GM18873 (cell line): ENCODE measurements around the gene AOPEP.

Source experiments
- ATAC-seq: cut with Tn5 transposase; IDR thresholded peaks from one replicate; pipeline ENCODE4 v1.9.1; 2021; ENCODE audit warnings: mild to moderate bottlenecking, moderate library complexity, moderate number of reproducible peaks; ENCODE audit not compliant: unreplicated experiment, low FRiP score

The AOPEP gene

DNA sequence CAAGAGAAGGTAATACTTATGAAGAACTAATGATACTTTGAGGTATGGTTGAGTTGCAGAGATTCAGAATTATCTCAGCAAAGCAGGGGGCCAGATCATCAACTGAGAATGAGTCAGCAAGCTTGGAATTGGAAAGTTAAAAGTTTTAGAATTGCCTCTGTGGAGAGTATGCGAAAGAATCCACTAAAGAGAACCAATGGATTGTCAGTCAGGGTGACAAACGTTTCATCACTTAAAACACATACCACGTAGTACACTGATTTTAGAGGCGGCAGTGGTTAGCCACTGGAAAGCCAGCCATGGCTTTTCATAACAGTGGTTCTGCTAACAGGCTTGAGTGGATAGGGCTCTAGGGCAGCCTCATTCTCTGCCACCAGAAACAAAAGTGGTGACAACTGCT lies 30.7 kb downstream of the AOPEP start:
- no peak for ATAC-seq

DNA sequence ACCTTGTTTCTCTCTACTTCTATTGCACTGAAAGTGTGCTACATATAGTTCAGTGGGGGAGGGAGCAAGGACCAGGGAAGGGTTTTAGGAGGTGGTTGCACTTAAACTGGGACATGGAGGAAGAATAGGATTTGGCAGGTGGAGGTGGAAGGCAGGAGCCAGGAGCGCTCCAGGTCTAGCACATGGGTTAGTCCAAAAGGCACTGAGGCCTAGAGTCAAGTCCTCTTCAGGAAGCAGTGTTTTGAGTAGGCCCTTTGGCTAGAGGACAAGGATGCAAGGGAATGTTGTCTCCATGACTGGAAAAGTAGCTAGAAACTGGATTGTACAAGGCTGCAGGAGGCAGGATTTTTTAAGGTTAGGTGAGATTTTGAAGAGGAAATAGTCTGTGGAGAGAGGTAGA lies 31.5 kb downstream of the AOPEP start:
- no peak for ATAC-seq

DNA sequence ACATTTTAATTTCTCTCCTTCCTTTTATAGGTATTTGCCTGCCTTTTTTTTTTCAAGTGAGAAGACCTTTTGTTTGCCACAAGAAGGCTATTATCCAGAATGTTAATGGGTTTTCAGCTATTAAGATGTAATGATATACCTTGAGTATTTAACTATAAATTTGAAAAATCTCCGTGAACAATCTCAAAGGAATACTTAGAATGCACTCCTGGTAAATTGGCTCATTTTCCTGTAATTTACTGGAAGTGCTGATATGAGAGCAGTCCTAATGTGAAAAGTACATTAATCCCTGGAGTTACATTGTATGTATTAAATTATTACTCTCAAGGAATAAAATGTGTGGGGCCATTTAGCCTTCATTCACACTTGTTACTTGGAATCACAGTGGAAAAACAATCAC lies 32.4 kb downstream of the AOPEP start:
- no peak for ATAC-seq

DNA sequence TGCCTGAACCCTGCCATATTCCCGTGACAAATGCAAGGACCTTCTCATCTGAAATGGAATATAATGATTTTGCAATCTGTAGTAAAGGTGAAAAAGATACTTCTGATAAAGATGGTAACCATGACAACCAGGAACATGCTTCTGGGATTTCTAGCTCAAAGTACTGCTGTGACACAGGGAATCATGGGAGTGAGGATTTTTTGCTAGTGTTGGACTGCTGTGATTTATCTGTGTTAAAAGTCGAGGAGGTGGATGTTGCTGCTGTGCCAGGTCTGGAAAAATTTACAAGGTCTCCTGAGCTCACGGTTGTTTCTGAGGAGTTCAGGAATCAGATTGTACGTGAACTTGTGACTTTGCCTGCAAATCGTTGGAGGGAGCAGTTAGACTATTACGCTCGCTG lies 33.5 kb downstream of the AOPEP start:
- no peak for ATAC-seq

DNA sequence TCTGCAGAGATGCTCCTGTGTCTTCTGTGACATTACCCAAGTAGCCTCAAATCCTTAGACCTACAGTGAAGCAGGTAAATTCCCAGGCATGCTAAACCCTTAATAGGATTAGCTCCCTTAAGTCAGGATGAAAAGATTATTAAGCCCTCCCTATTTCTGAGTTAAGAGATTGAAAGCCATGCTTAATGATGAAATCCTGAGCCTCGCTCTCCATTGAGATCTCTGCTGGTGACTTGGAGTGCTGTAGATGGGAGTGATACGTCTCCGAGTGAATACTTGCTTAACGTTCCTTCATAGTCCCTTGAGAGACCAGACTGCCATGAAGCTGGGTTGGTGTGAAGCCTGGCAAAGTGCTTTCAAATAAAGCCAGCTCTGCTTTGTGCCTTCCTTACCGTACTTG lies 34.2 kb downstream of the AOPEP start:
- ATAC-seq = no peak

DNA sequence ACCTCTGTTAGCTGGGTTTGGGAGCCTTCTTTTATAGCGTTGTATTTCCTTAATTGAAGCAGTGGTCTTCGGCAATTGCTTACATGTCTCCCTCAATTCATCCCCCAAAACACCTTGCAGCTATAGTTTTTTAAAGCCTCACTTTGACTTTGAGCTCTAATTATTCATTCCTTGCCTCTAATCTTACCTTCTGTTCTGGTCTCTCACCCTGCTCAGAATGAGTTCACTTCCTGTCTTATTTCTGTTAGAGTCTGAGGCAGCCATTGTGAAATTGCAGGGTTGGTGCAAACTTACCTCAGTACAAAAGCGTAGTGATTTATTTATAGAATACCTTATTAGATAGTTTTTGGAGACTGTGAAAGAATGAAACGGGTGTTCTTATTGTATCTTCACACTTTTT lies 35.0 kb downstream of the AOPEP start:
- ATAC-seq = no peak

DNA sequence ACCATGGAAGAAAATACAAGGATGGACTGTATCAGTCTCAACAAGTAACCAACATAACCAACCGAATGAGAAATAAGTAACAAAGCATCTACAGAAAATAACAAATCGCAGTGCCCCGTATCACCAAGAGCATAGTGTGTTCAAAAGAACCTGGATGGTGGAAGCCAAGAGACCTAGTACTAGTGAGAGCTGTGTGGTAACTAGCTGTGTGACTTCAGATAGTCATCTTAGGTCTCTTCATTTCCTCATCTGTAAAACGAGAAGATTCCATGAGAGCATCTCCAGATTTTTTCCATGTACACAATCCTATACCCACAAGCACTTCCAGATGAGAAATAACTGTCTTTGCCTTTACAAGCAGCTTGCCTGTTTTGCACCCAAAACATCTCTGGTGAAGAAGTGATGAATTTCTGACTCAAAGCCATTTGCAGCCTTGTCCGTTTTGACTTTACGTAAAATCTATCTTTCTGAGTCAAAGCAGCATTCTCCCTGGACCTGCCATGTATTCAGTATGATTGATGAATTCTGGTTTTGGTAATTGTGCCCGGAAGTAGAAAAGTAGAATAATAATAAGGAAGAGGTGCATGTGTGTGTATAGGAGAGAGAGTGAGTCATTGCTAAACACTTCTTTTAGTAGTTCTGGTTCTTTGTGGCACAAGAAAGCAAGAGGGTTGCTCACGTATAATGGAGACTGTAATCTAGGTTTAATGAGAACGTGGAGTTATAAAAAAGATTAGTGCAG lies 41.0 kb downstream of the AOPEP start:
- no peak for ATAC-seq

DNA sequence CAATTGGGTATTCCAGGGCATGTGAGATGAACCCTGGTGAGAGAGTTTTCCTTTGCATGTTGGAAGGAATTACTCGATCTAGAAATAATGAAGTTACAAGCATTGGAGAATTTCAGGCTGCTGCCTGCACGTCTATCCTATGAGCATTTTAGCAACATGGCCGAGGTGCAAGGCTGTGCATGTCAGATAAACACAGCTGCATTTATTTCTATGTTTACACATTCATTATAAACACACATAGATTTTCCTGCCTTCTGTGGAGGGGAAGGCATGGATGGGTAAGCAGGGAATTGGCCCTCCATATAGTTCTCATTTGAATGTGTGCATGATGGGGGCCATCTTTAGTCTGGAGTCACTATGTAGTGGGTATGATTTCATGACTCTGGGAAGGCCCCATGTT lies 42.3 kb downstream of the AOPEP start:
- ATAC-seq = no peak

DNA sequence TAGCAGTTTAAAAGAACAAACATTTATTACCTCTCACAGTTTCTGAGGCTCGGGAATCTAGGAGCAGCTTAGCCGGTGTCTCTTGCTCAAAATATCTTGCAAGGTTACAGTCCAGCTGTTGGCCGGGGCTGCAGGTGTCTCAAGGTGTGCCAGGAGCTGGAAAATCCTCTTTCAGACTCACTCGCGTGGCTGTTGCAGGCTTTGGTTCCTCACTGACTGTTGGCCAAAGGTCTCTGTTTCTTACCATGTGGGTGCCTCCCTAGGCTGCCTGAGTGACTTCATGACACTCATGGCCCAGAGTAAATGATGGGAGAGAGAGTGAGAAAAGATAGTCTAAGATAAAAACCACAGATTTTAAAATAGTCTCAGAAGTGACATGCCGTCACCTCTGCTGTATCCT lies 43.8 kb downstream of the AOPEP start:
- ATAC-seq = no peak

DNA sequence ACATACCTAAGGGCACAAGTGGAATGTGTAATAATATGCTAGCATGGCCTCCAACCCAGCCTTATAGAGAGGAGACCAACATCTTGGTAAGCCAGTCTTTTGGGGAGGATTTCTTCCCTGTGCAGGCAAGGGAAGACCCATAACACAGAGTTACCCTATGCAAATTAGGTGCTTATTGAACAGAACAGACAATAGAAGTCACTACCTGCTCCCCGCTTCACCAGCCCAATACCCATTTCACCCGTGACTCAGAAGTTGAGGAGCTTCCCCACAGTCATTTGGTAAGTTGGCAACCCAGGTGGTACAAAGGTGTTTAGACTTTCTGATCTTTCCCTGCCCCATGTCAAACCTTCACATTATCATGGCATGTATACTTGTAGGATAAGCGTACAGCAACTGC lies 44.6 kb downstream of the AOPEP start:
- ATAC-seq = no peak

DNA sequence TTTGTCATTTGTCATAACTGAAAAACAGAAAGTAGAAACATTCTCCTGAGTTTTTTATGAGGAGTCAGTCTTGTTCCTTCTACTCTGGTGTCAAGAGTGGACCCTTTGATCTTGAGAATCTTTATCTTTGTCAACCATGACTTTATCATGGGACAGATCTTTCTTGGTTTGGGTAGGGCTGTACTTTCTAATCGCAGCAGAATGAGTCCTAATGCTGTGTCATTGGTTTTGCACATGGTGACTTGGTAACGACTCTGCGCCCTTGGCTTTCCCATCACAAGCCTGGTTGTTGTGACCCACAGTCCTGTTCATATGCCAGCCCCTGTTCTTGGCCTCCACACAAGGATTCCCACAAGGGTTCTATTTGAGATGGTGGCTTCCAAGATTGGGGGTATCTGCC lies 45.6 kb downstream of the AOPEP start:
- no peak for ATAC-seq

DNA sequence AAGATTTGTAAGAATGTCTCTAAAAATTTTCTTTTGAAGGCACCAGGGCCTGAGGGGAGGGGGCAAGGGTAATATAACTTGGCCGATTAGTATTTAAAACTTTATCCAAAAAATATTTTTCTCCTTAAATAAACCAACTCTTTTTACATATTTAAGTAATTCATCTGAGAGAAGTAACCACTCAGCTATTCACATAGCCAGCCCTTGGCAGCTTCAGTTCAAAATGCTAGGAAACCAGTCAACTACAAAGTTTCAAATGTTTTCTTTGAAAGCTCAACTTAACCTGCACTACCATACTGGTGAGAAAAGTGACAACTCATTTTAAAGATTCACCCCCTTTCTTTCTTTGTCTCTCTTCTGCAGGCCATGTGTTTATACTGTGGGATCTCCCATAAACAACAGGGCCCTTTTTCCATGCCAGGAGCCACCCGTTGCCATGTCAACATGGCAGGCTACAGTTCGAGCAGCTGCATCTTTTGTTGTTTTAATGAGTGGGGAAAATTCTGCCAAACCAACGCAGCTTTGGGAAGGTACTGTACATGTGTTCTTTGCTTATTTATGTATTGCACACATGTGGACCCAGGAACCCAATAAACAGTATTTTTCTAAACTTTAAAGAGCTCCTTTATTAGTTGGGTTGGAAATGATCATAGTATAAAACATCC lies 46.3 kb downstream of the AOPEP start:
- ATAC-seq = no peak

DNA sequence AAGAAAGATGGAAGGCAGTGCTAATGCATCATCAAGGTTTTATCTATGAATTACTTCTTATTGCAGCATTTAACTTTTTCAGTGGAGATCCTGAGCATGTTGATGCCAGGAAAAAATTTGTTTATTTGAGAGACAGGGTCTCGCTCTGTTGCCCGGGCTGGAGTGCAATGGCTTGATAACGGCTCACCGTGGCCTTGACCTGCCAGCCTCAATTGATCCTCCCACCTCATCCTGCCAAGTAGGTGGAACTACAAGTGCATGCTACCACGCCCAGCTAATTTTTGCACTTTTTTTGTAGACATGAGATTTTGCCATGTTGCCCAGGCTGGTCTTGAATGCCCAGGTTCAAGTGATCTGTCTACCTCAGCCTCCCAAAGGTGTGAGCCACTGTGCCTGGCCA lies 47.2 kb downstream of the AOPEP start:
- ATAC-seq = no peak

DNA sequence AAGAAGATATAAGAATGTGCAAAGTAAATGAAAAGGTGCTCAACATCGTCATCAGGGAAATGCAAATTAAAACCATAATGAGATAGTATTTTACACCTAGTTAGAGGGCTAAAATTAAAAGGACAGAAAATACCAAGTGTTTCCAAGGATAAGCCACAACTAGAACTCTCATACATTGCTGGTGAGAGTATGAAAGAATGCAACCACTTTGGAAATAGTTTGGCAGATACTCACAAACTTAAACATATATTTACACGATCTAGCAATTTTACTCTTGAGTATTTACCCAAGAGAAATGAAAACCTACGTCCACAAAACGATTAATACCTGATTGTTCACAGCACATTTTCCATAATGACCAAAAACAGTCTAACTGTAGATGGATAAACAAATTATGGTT lies 51.5 kb downstream of the AOPEP start:
- ATAC-seq = no peak

DNA sequence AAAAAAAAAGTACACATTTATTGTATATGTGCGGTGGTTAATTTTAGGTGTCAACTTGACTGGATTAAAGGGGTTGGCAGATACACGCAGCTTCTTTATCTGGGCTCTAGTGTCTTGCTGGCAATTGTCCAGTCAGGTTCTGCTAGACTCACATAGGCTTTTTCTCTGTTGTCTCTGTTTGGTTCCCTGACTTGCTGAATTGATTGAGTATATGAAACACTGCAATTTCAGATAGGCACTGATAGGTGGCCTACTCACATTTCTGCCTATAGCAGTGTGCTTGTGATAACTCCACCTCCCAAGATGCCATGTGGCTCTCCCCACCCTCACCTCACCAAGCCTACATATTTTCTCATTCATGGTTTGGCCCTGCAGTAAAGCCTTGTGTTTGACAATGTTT lies 52.5 kb downstream of the AOPEP start:
- ATAC-seq = no peak

DNA sequence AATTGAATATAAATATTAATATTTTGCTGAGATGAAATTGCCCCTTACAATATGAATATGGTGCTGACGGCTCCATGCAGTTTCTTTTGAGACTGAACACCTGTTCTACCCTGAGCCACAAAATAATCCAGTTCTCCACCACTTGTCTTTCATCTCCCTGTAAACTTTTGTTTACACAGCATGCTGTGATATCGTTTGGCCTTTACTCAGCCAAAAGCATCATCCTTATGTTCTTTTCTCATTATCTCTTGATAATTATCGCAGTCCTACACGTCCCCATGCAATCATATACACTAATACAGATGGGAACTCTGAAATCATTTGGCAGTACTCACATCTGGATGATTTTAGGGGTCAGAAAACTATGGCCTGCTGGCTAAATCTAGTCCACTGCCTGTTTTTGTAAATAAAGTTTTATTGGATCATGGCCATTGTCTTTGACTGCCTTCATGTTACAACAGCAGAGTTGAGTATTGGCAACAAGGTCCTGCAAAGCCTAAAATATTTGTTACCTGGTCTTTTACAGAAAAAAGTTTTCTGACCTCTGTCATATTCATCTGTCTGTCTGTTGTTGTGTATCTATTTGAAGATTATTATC lies 53.3 kb downstream of the AOPEP start:
- ATAC-seq = no peak

DNA sequence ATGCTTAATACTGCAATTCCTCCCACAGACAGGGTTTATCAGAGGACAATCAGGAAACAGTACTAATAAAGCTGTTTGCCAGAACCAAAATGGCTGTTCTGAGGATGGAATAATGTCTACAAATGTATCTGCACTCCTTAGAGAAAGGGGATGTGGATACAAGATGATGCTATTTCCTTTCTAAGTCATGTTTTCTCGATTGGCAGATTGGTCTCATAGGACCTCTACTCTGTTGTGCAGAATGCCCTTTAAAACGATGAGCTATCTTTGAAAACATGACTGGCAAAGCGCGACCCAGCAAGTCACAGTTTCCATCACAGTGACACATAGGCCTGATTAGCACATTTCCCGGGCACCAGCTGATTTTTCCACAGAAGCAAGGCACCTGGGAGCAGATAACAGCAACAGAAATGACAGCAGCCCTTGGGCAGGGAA lies 54.0 kb downstream of the AOPEP start:
- no peak for ATAC-seq

DNA sequence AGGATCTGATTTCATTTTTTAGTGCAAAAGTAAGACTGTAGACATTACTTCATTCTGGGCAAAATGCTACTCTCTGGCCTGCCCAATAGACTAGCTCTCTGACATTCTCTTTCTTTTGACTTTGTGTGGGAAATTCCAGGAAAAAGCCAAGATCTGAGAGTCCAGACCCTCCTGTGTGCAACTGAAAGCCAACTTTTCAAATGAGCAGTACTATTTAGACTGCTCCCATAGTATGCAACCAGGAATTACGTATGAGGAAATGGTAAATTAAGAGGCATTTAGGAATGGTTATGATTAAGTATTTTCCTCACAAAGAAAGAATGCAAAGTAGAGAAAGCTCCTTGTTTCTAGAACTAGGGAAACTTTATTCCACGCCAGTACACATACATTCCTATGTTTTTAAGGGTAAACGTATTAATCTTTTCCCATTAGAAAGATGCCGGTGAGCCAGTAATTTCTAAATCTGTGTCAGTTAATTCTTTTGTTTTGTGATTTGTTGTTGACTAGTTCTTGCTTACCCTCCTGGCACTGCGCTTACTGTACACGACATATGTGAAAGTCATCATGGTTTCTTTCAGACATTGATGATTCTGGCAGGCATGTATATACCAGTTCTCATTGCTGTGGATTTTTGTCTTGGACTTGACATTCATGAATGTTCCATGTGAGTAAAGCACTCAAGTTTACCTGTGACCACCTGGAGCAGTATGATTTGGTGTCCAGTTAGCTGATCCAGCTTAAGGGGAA lies 56.0 kb downstream of the AOPEP start:
- no peak for ATAC-seq

DNA sequence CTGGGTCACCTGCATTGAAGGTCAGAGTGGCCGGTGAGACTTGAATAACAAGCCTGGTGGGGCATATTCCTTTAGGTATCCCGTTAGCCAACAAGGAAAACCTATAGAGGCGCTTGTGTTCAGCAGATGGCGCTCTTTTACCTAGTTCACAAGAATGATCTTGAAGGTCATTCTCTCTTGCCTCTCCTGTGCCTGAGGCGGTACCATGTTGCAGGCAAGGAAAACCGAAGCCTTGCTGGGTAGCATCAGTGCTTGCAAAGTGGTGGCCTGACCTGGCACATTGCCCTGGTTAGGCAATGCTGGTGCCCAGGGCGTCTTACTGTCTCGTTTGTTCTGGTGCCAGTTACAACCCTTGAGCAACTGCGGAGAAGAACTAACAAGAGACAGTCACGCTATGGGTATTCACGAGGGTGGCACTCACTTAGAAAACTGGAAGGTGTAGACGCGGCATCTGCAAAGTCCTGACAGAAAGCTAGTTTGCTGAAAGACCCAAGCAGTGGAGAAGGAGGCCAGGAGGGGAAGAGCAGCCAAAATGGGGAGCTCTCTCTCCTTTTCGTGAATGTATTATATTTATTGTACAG lies 56.7 kb downstream of the AOPEP start:
- no peak for ATAC-seq

DNA sequence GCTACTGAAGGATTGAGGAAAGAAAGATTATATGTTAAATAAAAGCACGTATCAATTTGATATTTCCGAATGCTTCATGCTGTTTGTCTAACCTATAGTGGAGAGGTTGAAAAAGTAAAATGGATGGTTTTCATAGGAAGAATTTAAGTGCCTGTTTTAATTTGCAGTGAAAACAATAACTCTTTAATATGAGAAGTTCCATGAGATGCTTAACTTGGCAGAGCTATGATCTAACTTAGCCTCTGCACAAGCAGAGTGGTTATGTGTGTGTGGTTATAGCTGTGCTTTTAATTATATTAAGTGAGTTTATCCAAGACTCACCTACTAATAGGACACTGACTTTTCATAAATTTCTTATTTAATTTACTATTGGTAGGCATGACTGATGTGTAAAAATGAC lies 57.4 kb downstream of the AOPEP start:
- ATAC-seq = no peak
